GM12878 (cell line): ENCODE results near the gene ARFRP1. TPM values are rescaled to one million over a fixed set of nuclear protein-coding genes. Genes with fewer than 3 reads are reported as not detected.

Experiments used
- ATAC-seq: fragments of 200-7000 bp; cut with Tn5 transposase; 3 replicates; pipeline ENCODE4 v1.9.1; 2020; ENCODE audit warnings: mild to moderate bottlenecking, moderate library complexity
- BruUV-seq: library from RNA; stranded (reverse); fragments of 400-500 nt; replicated peaks from 2 replicates; lab custom pipeline; 2021; lab: Mats Ljungman, UMichigan
- CTCF ChIA-PET: fragments of 300-600 bp; sonication (Branson Sonifier 250); formaldehyde crosslinking; extraction: SDS; loops from one replicate; lab custom pipeline; 2021; ENCODE audit warnings: inconsistent platforms; lab: Yijun Ruan, JAX
- POLR2A ChIA-PET: fragments of 350-600 bp; formaldehyde crosslinking; extraction: SDS; loops from one replicate; lab custom pipeline; 2021; ENCODE audit warnings: inconsistent platforms; lab: Charles Lee
- RAD21 ChIA-PET: fragments of 300-600 bp; sonication (Branson Sonifier 250); formaldehyde crosslinking; loops from one replicate; lab custom pipeline; 2023; ENCODE audit warnings: antibody characterized with exemption; ENCODE audit not compliant: unreplicated experiment; lab: Charles Lee
- SMC1A ChIA-PET: fragments of 300-600 bp; sonication (Branson Sonifier 250); formaldehyde crosslinking; loops from one replicate; lab custom pipeline; 2023; ENCODE audit not compliant: unreplicated experiment, uncharacterized antibody; lab: Charles Lee
- DNase-seq: peaks from one replicate; pipeline ENCODE4 v3.0.0-alpha.2; 2011; ENCODE audit warnings: low read depth, low spot score
- FAIRE-seq: peaks from 3 replicates; lab custom pipeline; 2011; peaks lifted over from hg19 to GRCh38; lab: Jason Lieb, UNC
- H2AFZ ChIP-seq: 2 replicates; pipeline ENCODE4 v1.6.0; 2011; ENCODE audit warnings: low read depth, low read length, control low read depth; ENCODE audit not compliant: control insufficient read depth
- H3K27ac ChIP-seq: 2 replicates; pipeline ENCODE4 v1.5.1; 2011; ENCODE audit warnings: control low read depth; ENCODE audit not compliant: control insufficient read depth, insufficient read depth
- H3K27me3 ChIP-seq, 2 experiments: replicated peaks in 1 of 2; 2 replicates each; pipeline versions ENCODE4 v1.6.0 to v1.6.1; 2011; ENCODE audit warnings: low read length in 1 of 2; ENCODE audit not compliant: control insufficient read depth in 2 of 2, insufficient read depth in 2 of 2
- H3K36me3 ChIP-seq, 2 experiments: 2 replicates each; pipeline ENCODE4 v1.5.1; 2011; ENCODE audit warnings: low read length in 1 of 2; ENCODE audit not compliant: control insufficient read depth in 2 of 2, insufficient read depth in 2 of 2
- H3K4me1 ChIP-seq: 2 replicates; pipeline ENCODE4 v1.6.1; 2011; ENCODE audit warnings: mild to moderate bottlenecking, low read length, moderate library complexity, mixed read lengths; ENCODE audit not compliant: control insufficient read depth, insufficient read depth
- H3K4me2 ChIP-seq: 2 replicates; pipeline ENCODE4 v1.6.0; 2011; ENCODE audit warnings: control low read depth; ENCODE audit not compliant: control insufficient read depth, insufficient read depth
- H3K4me3 ChIP-seq: fragments of 200-600 bp; sonication (generic); 2 replicates; pipeline ENCODE4 v1.5.1; 2016
- H3K79me2 ChIP-seq: 2 replicates; pipeline ENCODE4 v1.6.0; 2011; ENCODE audit warnings: low read length; ENCODE audit not compliant: control insufficient read depth, insufficient read depth
- H3K9ac ChIP-seq: 2 replicates; pipeline ENCODE4 v1.8.0; 2011; ENCODE audit warnings: low read length, control low read depth, mixed read lengths; ENCODE audit not compliant: control insufficient read depth, insufficient read depth
- H3K9me3 ChIP-seq: replicated peaks from 3 replicates; pipeline ENCODE4 v1.5.1; 2011; ENCODE audit warnings: mild to moderate bottlenecking, low read length; ENCODE audit not compliant: control insufficient read depth, insufficient read depth
- H4K20me1 ChIP-seq: 2 replicates; pipeline ENCODE4 v1.6.0; 2011; ENCODE audit not compliant: control insufficient read depth, insufficient read depth
- CREB1 ChIP-seq: IDR thresholded peaks from 2 replicates; pipeline ENCODE4 v1.6.1; 2012; ENCODE audit warnings: low read depth, mild to moderate bottlenecking, inconsistent platforms
- HDGF ChIP-seq: fragments of 450-650 bp; IDR thresholded peaks from 2 replicates; pipeline ENCODE4 v1.6.1; 2016; ENCODE audit warnings: antibody characterized with exemption
- MTA3 ChIP-seq: IDR thresholded peaks from 2 replicates; pipeline ENCODE4 v1.6.1; 2012; ENCODE audit warnings: low read length, inconsistent platforms, borderline replicate concordance
- POLR2A ChIP-seq: IDR thresholded peaks from 2 replicates; pipeline ENCODE4 v1.6.1; 2011; ENCODE audit warnings: low read depth, mild to moderate bottlenecking, low read length
- STAT1 ChIP-seq: fragments of 450-650 bp; conservative IDR thresholded peaks from 2 replicates; pipeline ENCODE4 v1.6.1; 2014; ENCODE audit warnings: antibody characterized with exemption, mild to moderate bottlenecking
- ZSCAN29 ChIP-seq: fragments of 450-650 bp; IDR thresholded peaks from 2 replicates; pipeline ENCODE4 v1.6.1; 2017; ENCODE audit warnings: mild to moderate bottlenecking, moderate library complexity
- ZZZ3 ChIP-seq: IDR thresholded peaks from 2 replicates; pipeline ENCODE4 v1.6.1; 2011; ENCODE audit warnings: low read depth; ENCODE audit not compliant: control insufficient read depth, insufficient read length
- WGBS: methylation state at CpG from one replicate; pipeline ENCODE4 v1.1.6; 2016; ENCODE audit warnings: low lambda C conversion rate; ENCODE audit not compliant: insufficient replicate concordance, insufficient coverage; ENCODE audit errors: missing lambda C conversion rate; 5-methylcytosine and 5-hydroxymethylcytosine counted together
- in situ Hi-C: fragments of 300-500 bp; cut with MboI; formaldehyde crosslinking; loops from 9 replicates; pipeline ENCODE4 v1.14.3; 2018; ENCODE audit warnings: mixed read lengths
- intact Hi-C: fragments of 100-400 bp; cut with micrococcal nuclease; formaldehyde crosslinking; loops from one replicate; pipeline ENCODE4 v1.14.2; 2022; ENCODE audit not compliant: unreplicated experiment
- polyA plus RNA-seq, 11 experiments: library from polyadenylated mRNA; depleted of rRNA in 4 of 11; unstranded in 6 of 11; stranded (reverse) in 5 of 11; fragments of >200 nt; fragmentation: Nextera tagmentation in 4 of 11; fragmentation: Illumina TruSeq in 1 of 11; extraction: Ambion mirVana in 4 of 11; extraction: Trizol in 1 of 11; gene quantifications; 1 replicate in 1 of 11; 2 replicates in 10 of 11; pipeline versions ENCODE4 v1.2.1 to v1.2.3, GENCODE V29; 2011 to 2016; ENCODE audit warnings: inconsistent platforms in 2 of 11, missing spikeins in 2 of 11, low read depth in 1 of 11
- total RNA-seq, 4 experiments: library from RNA; depleted of rRNA in 3 of 4; stranded (reverse); fragments of >200 nt in 3 of 4; fragmentation: Illumina TruSeq in 1 of 4; extraction: Trizol in 1 of 4; gene quantifications; 2 replicates each; pipeline versions ENCODE4 v1.2.1 to v1.2.3, GENCODE V29; 2013 to 2021
- TF ChIP-seq, protein P1 (sequence below): IDR thresholded peaks from 2 replicates; pipeline ENCODE4 v1.6.1; 2011; ENCODE audit warnings: borderline replicate concordance, low read depth, mild to moderate bottlenecking, moderate library complexity, low read length; ENCODE audit not compliant: insufficient read depth, poor library complexity, severe bottlenecking
- TF ChIP-seq, protein P2 (sequence below): IDR thresholded peaks from 2 replicates; pipeline ENCODE4 v1.6.1; 2012; ENCODE audit warnings: low read depth, low read length, improper control_type of control experiment
- TF ChIP-seq, protein P3 (sequence below): IDR thresholded peaks from 2 replicates; pipeline ENCODE4 v1.6.1; 2011; ENCODE audit warnings: borderline replicate concordance, low read depth, mild to moderate bottlenecking, moderate library complexity, mixed read lengths, low read length; ENCODE audit not compliant: insufficient read depth; ENCODE audit errors: extremely low read length

ARFRP1 gene
- total and polyA plus RNA-seq, 10 of the 15 experiments (the other 5 are each of a cell fraction or from before 2014, with no cell fraction given), result 0.37 to 71.7 (median 34.6) TPM

DNA sequence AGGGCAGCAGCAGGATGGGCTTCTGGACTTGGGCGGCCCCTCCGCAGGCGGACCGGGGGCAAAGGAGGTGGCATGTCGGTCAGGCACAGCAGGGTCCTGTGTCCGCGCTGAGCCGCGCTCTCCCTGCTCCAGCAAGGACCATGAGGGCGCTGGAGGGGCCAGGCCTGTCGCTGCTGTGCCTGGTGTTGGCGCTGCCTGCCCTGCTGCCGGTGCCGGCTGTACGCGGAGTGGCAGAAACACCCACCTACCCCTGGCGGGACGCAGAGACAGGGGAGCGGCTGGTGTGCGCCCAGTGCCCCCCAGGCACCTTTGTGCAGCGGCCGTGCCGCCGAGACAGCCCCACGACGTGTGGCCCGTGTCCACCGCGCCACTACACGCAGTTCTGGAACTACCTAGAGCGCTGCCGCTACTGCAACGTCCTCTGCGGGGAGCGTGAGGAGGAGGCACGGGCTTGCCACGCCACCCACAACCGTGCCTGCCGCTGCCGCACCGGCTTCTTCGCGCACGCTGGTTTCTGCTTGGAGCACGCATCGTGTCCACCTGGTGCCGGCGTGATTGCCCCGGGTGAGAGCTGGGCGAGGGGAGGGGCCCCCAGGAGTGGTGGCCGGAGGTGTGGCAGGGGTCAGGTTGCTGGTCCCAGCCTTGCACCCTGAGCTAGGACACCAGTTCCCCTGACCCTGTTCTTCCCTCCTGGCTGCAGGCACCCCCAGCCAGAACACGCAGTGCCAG, 11.0 kb downstream of the ARFRP1 start, which contains the start of gene TNFRSF6B:
Gene TNFRSF6B (plus strand): TSS at position 25 of the 729 bp plus-strand sequence. CDS start 116 bp downstream, at position 141.
- DNase-seq, result no peak
- ChIA-PET POLR2A (no interaction called here), CTCF (interaction anchor here (0.7 kb wide), 1 partner anchor 11 kb away, joined by 3 read pairs; the partner anchor contains the start of genes ARFRP1 and ZGPAT), RAD21 (interaction anchor here (0.5 kb wide), 1 partner anchor 168 kb away, joined by 3 read pairs; the partner anchor contains the start of gene TPD52L2), SMC1A (no interaction called here)
- FAIRE-seq, result no peak
- Histone ChIP-seq H3K9ac (no peak within 1 kb of the TSS), H4K20me1 (no peaks in the 10 kb centered on the region), H3K9me3 (no peaks in the 10 kb centered on the region), H3K79me2 (no peaks in the 10 kb centered on the region), H3K36me3 (no peaks in the 10 kb centered on the region; a peak in 1 of 4 replicates), H3K4me3 (no peak within 1 kb of the TSS), H2AFZ (no peak within 1 kb of the TSS), H3K4me1 (peaks cover 16% of the 10 kb centered on the region), H3K4me2 (no peak within 1 kb of the TSS), H3K27me3 (no peaks in the 10 kb centered on the region), H3K27ac (no peak within 1 kb of the TSS)
- no TSS peak for BruUV-seq
- in situ Hi-C loops (no loop called here), intact Hi-C loops (no loop called here)
- ATAC-seq, result no peak
- 28% methylated on average over 52 of the region's 52 CpGs for WGBS
- TF ChIP-seq STAT1, result no peak
- peak; percentile 78 for TF ChIP-seq POLR2A
- TF ChIP-seq, protein P1, sequence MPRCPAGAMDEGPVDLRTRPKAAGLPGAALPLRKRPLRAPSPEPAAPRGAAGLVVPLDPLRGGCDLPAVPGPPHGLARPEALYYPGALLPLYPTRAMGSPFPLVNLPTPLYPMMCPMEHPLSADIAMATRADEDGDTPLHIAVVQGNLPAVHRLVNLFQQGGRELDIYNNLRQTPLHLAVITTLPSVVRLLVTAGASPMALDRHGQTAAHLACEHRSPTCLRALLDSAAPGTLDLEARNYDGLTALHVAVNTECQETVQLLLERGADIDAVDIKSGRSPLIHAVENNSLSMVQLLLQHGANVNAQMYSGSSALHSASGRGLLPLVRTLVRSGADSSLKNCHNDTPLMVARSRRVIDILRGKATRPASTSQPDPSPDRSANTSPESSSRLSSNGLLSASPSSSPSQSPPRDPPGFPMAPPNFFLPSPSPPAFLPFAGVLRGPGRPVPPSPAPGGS, result peak; percentile 20
- 0 out of 2 replicates have a peak, but pooled peaks have one; percentile 14 for TF ChIP-seq CREB1

DNA sequence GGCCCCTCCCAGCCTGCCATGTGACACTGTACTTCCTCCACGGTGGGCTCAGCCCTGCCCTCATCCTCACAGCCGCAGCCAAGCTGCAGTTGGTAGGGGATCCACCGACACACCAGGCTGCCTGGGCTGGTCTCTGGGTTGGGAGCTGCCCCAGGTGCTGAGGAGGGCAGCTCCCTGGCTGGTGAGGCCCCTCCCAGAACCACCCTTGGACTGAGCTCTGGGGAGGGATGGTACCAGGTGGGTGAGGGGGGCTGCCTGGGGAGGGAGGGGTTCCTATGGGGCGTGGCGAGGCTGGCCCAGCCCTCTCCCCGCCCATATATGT, 11.5 kb downstream of the ARFRP1 start:
- intact Hi-C loops (no loop called here), in situ Hi-C loops (no loop called here)
- Histone ChIP-seq H3K79me2 (no peaks in the 10 kb centered on the region), H3K9ac (no peak overlapping the region), H3K9me3 (no peaks in the 10 kb centered on the region), H3K4me3 (no peak overlapping the region), H2AFZ (no peak overlapping the region), H3K27me3 (no peaks in the 10 kb centered on the region), H4K20me1 (no peaks in the 10 kb centered on the region), H3K4me1 (peaks cover 16% of the 10 kb centered on the region), H3K4me2 (no peak overlapping the region), H3K27ac (no peak overlapping the region), H3K36me3 (no peaks in the 10 kb centered on the region)
- no TSS peak for BruUV-seq
- SMC1A ChIA-PET, result no interaction called here
- DNase-seq (no peak), FAIRE-seq (no peak), ATAC-seq (peak; percentile 6; the same call in 2 of the 3 replicates)
- TF ChIP-seq CREB1, result 0 out of 2 replicates have a peak, but pooled peaks have one; percentile 10
- TF ChIP-seq ZSCAN29, result no peak
- TF ChIP-seq HDGF, result no peak
- TF ChIP-seq POLR2A, result peak; percentile 15; the same call in 1 of the 2 replicates
- 0 out of 2 replicates have a peak, but pooled peaks have one; percentile 57 for TF ChIP-seq MTA3
- TF ChIP-seq ZZZ3, result no peak
- TF ChIP-seq, protein P2, sequence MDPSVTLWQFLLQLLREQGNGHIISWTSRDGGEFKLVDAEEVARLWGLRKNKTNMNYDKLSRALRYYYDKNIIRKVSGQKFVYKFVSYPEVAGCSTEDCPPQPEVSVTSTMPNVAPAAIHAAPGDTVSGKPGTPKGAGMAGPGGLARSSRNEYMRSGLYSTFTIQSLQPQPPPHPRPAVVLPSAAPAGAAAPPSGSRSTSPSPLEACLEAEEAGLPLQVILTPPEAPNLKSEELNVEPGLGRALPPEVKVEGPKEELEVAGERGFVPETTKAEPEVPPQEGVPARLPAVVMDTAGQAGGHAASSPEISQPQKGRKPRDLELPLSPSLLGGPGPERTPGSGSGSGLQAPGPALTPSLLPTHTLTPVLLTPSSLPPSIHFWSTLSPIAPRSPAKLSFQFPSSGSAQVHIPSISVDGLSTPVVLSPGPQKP, result no peak
- TF ChIP-seq, protein P3, sequence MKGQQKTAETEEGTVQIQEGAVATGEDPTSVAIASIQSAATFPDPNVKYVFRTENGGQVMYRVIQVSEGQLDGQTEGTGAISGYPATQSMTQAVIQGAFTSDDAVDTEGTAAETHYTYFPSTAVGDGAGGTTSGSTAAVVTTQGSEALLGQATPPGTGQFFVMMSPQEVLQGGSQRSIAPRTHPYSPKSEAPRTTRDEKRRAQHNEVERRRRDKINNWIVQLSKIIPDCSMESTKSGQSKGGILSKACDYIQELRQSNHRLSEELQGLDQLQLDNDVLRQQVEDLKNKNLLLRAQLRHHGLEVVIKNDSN, result peak; percentile 29
- POLR2A ChIA-PET, result no interaction called here
- CTCF ChIA-PET, result no interaction called here
- 12% methylated on average over 5 of the region's 6 CpGs for WGBS
- RAD21 ChIA-PET, result no interaction called here
